Measurements from ENCODE around the gene CALCA. TPM values are rescaled to one million over a fixed set of nuclear protein-coding genes. Genes with fewer than 3 reads are reported as not detected.

Gene CALCA
- total RNA-seq, 1 donor = not detected

DNA sequence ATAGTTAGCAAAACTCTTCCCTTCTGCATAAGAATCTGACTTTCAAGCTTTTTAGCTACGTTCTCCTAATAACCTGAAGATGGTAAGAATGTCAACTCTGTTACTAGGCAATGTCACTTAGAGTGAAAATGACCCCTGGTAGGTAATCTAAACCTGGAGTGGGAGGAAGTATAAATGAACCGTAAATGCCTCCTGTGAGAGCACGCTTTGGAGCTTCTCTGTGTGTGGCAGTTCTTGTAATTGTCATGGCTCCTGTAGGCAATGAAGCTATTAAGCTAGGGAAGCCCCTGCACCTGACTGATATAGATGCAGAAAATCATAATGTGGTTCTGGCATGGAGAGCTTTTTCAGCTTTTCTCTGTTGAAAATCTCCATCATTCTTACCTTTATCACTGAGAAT lies 29.4 kb downstream of the CALCA start:
- H3K4me3 ChIP-seq (ENCODE audit: low read depth, low read length) = no peak overlapping the region
- TF ChIP-seq, protein P1, sequence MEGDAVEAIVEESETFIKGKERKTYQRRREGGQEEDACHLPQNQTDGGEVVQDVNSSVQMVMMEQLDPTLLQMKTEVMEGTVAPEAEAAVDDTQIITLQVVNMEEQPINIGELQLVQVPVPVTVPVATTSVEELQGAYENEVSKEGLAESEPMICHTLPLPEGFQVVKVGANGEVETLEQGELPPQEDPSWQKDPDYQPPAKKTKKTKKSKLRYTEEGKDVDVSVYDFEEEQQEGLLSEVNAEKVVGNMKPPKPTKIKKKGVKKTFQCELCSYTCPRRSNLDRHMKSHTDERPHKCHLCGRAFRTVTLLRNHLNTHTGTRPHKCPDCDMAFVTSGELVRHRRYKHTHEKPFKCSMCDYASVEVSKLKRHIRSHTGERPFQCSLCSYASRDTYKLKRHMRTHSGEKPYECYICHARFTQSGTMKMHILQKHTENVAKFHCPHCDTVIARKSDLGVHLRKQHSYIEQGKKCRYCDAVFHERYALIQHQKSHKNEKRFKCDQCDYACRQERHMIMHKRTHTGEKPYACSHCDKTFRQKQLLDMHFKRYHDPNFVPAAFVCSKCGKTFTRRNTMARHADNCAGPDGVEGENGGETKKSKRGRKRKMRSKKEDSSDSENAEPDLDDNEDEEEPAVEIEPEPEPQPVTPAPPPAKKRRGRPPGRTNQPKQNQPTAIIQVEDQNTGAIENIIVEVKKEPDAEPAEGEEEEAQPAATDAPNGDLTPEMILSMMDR (IDR thresholded peaks at IDR 0.05; ENCODE audit: insufficient read depth, low read length) = no peak
- no peak for DNase-seq (ENCODE audit: low read depth)

DNA sequence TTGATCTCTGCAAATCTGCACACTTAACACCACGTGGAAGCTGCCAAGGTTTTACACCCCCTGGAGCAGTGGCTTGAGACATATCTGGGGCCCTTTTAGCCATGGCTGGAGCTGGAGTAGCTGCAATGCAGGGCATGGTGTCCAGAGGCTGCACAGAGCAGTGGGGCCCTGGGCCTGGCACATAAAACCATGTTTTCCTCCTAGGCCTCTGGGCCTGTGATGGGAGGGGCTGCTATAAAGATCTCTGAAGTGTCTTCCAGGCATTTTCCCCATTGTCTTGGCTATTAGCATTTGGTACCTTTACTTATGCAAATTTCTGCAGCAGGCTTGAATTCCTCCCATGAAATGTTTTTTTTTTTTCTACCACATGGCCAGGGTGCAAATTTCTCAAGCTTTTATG lies 33.2 kb downstream of the CALCA start:
- no peak for DNase-seq (ENCODE audit: low read depth)
- TF ChIP-seq, protein P1 (IDR thresholded peaks at IDR 0.05; ENCODE audit: insufficient read depth, low read length) = no peak
- H3K4me3 ChIP-seq (ENCODE audit: low read depth, low read length) = no peak overlapping the region

DNA sequence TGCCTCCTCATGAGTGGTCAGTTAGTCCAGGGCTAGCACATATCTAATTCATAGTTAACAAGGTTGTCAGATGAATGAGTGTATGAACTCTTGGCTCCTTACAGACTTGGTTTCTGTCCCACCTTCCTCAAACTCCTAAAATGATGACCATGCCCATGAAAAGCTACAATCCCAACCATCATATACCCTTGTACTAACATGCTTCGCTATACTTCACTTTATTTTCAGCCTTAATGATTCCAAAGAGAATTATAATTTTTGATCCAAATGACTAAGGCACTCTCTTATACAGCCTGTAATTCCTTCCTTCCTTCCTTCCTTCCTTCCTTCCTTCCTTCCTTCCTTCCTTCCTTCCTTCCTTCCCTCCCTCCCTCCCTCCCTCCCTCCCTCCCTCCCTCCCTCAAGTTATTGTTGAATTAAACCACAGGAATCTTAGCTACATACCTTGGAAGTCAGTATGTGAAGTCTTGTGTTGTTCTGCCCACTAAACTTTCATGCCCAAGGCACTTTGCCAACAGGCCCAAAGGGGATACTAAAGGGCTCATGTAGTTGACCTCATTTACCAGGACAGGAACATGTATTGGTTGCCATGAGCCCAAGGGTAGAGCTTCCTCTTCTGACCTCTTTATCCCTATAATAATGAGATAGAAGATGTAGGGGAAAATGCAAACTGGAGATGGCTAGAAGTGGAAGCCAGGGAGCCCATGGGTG lies 37.4 kb downstream of the CALCA start:
- TF ChIP-seq, protein P1 (IDR thresholded peaks at IDR 0.05; ENCODE audit: insufficient read depth, low read length) = no peak
- no peak for DNase-seq (ENCODE audit: low read depth)
- H3K4me3 ChIP-seq (ENCODE audit: low read depth, low read length) = no peak overlapping the region

- DNase-seq (ENCODE audit: low read depth) = no peak
Observed at GRCh38 chr11:14932447-14932846, 39.7 kb downstream of the CALCA start.

DNA sequence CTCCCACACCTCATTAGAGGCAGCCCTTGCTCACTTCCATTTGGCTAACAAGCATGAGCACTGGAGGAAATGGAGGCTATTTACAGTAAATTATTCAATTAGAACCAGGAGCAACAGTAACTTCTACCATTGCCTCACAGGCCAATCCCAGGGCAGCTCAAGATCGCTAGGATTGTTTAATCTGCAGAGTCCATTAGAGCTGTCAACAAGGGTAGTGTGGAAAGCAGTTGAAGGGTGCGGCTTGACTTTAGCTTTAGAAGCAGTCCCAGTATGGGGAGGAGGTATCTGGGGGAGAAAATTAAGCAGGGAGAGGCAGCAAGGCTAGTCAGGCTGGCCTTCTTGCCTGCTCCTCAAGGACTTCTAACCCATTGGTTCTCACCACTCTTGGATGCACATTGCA lies 41.8 kb downstream of the CALCA start:
- no peak for DNase-seq (ENCODE audit: low read depth)
- no peak overlapping the region for H3K4me3 ChIP-seq (ENCODE audit: low read depth, low read length)
- TF ChIP-seq, protein P1 (IDR thresholded peaks at IDR 0.05; ENCODE audit: insufficient read depth, low read length) = no peak

More at GRCh38 chr11:14932447-14932846, 39.7 kb downstream of the CALCA start:
- TF ChIP-seq, protein P1 (IDR thresholded peaks at IDR 0.05; ENCODE audit: insufficient read depth, low read length) = no peak
- H3K4me3 ChIP-seq (ENCODE audit: low read depth, low read length) = no peak overlapping the region

DNA sequence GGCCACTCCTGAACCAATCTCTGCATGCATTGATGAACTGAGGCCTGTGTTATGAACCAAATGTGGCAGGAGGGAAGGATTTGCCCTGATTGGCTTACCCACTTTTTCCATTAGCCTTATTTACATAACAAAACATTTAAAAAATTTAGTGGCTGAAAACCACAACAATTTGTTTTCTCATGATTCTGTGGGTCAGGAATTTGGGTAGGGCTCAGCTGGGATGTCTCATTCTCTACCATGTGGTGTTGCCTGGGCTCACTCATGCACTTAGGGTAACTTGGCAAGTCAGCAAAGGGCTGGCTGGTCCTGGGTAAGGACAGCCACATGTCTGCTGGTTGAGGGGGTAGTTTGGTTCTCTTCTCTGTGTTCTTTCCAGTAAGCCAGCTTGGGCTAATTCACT lies 45.0 kb downstream of the CALCA start:
- TF ChIP-seq, protein P1 (IDR thresholded peaks at IDR 0.05; ENCODE audit: insufficient read depth, low read length) = no peak
- no peak overlapping the region for H3K4me3 ChIP-seq (ENCODE audit: low read depth, low read length)
- DNase-seq (ENCODE audit: low read depth) = no peak

DNA sequence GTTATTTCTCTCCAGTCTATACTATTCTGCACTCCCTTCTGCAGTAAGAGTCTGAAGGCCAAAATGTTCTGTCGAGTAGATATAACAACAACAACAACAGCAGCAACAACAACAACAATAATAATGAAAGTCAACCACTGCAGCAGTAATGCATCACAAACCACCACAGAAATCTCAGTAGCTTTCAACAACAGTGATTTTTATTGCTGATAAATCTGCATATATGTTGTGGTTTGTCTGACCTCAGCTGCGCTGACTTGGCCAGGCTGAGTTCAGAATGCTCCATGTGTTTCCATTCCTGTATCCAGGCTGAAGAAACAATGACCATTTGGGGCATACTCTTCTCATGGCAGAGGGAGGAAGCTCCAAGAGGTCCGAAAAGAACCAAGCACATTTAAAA lies 47.8 kb downstream of the CALCA start:
- DNase-seq (ENCODE audit: low read depth) = no peak
- no peak overlapping the region for H3K4me3 ChIP-seq (ENCODE audit: low read depth, low read length)
- TF ChIP-seq, protein P1 (IDR thresholded peaks at IDR 0.05; ENCODE audit: insufficient read depth, low read length) = no peak
